Measurements from ENCODE around the gene LMAN1.

Gene LMAN1

GRCh38 chr18:59380706-59381105, 21.6 kb upstream of the LMAN1 start (continued):
- no peak for TF ChIP-seq PATZ1 (tag by site-specific recombination; IDR thresholded peaks at IDR 0.05)

GRCh38 chr18:59379772-59380522, 20.9 kb upstream of the LMAN1 start:
- Histone ChIP-seq H3K4me1 (ENCODE audit: control insufficient read depth, insufficient read depth, low read length) (peaks cover 4% of the 10 kb centered on the region; the same call in 1 of the 2 replicates), H3K27ac (ENCODE audit: extremely low read depth, low read depth, low read length) (no peak overlapping the region), H3K9me3 (ENCODE audit: control insufficient read depth, insufficient read depth, low read depth, low read length) (no peaks in the 10 kb centered on the region), H3K36me3 (ENCODE audit: control insufficient read depth in 2 of 2, insufficient read depth in 1 of 2, low read length in 2 of 2) (no peaks in the 10 kb centered on the region), H3K4me3 (ENCODE audit: low read depth, low read length) (no peak overlapping the region)
- TF ChIP-seq ZNF354C (tag by site-specific recombination; IDR thresholded peaks at IDR 0.05; ENCODE audit: borderline replicate concordance, low read depth) (no peak), ZIC2 (tag by site-specific recombination; IDR thresholded peaks at IDR 0.05) (no peak), ZNF324 (tag by site-specific recombination; IDR thresholded peaks at IDR 0.05) (no peak)
- CTCF ChIA-PET: interaction anchor here (1.0 kb wide), 1 partner anchor 8 kb away, joined by 3 read pairs; no protein-coding TSS in a partner anchor
- POLR2A ChIA-PET: no interaction called here

GRCh38 chr18:59377613-59378337, 18.7 kb upstream of the LMAN1 start:
- CTCF ChIA-PET: interaction anchor here (1.4 to 1.6 kb wide), 2 partner anchors 24 to 320 kb away, joined by 4 read pairs; no protein-coding TSS in a partner anchor
- no peak overlapping the region for H3K4me3 ChIP-seq (ENCODE audit: low read depth, low read length)
- H3K9me3 ChIP-seq (ENCODE audit: control insufficient read depth, insufficient read depth, low read depth, low read length): no peaks in the 10 kb centered on the region
- no peak overlapping the region for H3K27ac ChIP-seq (ENCODE audit: extremely low read depth, low read depth, low read length)
- no peaks in the 10 kb centered on the region for H3K36me3 ChIP-seq (ENCODE audit: control insufficient read depth in 2 of 2, insufficient read depth in 1 of 2, low read length in 2 of 2)
- peaks cover 4% of the 10 kb centered on the region; the same call in 1 of the 2 replicates for H3K4me1 ChIP-seq (ENCODE audit: control insufficient read depth, insufficient read depth, low read length)
- TF ChIP-seq ZNF621 (tag by site-specific recombination; IDR thresholded peaks at IDR 0.05): no peak
- POLR2A ChIA-PET: interaction anchor here (0.6 to 1.3 kb wide), 2 partner anchors 10 to 549 kb away, joined by 3 read pairs; no protein-coding TSS in a partner anchor

GRCh38 chr18:59376351-59376935, 17.4 kb upstream of the LMAN1 start:
- no peaks in the 10 kb centered on the region for H3K9me3 ChIP-seq (ENCODE audit: control insufficient read depth, insufficient read depth, low read depth, low read length)
- H3K36me3 ChIP-seq (ENCODE audit: control insufficient read depth in 2 of 2, insufficient read depth in 1 of 2, low read length in 2 of 2): no peaks in the 10 kb centered on the region
- peak; percentile 1; the same call in 1 of the 2 replicates for TF ChIP-seq SP7 (tag by site-specific recombination; IDR thresholded peaks at IDR 0.05)
- TF ChIP-seq ZNF121 (tag by site-specific recombination; IDR thresholded peaks at IDR 0.05): no peak
- no peak overlapping the region for H3K4me3 ChIP-seq (ENCODE audit: low read depth, low read length)
- CTCF ChIA-PET: interaction anchor here (0.7 to 0.9 kb wide), 3 partner anchors 15 to 86 kb away, joined by 3 to 7 read pairs (median 4); no protein-coding TSS in a partner anchor
- H3K27ac ChIP-seq (ENCODE audit: extremely low read depth, low read depth, low read length): no peak overlapping the region
- POLR2A ChIA-PET: no interaction called here
- peaks cover 4% of the 10 kb centered on the region; the same call in 1 of the 2 replicates for H3K4me1 ChIP-seq (ENCODE audit: control insufficient read depth, insufficient read depth, low read length)

- Histone ChIP-seq H3K36me3 (ENCODE audit: control insufficient read depth in 2 of 2, insufficient read depth in 1 of 2, low read length in 2 of 2) (no peaks in the 10 kb centered on the region), H3K4me1 (ENCODE audit: control insufficient read depth, insufficient read depth, low read length) (peaks cover 4% of the 10 kb centered on the region; the same call in 1 of the 2 replicates), H3K9me3 (ENCODE audit: control insufficient read depth, insufficient read depth, low read depth, low read length) (no peaks in the 10 kb centered on the region), H3K4me3 (ENCODE audit: low read depth, low read length) (no peak overlapping the region), H3K27ac (ENCODE audit: extremely low read depth, low read depth, low read length) (no peak overlapping the region)
- TF ChIP-seq ZFP69B (tag by site-specific recombination; IDR thresholded peaks at IDR 0.05) (no peak), ZNF280C (tag by site-specific recombination; IDR thresholded peaks at IDR 0.05) (no peak), SETDB1 (IDR thresholded peaks at IDR 0.05; ENCODE audit: insufficient read length, low read length) (no peak), ZNF473 (tag by site-specific recombination; IDR thresholded peaks at IDR 0.05) (no peak), KLF1 (tag by site-specific recombination; IDR thresholded peaks at IDR 0.05) (no peak), ZNF324 (tag by site-specific recombination; IDR thresholded peaks at IDR 0.05) (no peak)
- POLR2A ChIA-PET: no interaction called here
- CTCF ChIA-PET: interaction anchor here (1.0 to 1.6 kb wide), 4 partner anchors 28 to 125 kb away, joined by 4 to 7 read pairs (median 5); no protein-coding TSS in a partner anchor
Observed at GRCh38 chr18:59374128-59374527, 15.1 kb upstream of the LMAN1 start.
